HEK293T (cell line): ENCODE measurements around the gene MED22.

Experiments
- ARNT ChIP-seq: fragments of 450-650 bp; IDR thresholded peaks from 2 replicates; pipeline ENCODE4 v1.6.1; 2017; ENCODE audit warnings: mild to moderate bottlenecking
- BHLHE40 ChIP-seq: fragments of 450-650 bp; IDR thresholded peaks from 2 replicates; pipeline ENCODE4 v1.6.1; 2016; ENCODE audit warnings: mild to moderate bottlenecking, moderate library complexity, borderline replicate concordance
- ELF4 ChIP-seq: fragments of 450-650 bp; IDR thresholded peaks from 2 replicates; pipeline ENCODE4 v1.6.1; 2017; ENCODE audit warnings: antibody characterized with exemption
- FOXA1 ChIP-seq: fragments of 450-650 bp; IDR thresholded peaks from 2 replicates; pipeline ENCODE4 v1.6.1; 2016; ENCODE audit warnings: mild to moderate bottlenecking
- FOXK2 ChIP-seq: fragments of 450-650 bp; IDR thresholded peaks from 2 replicates; pipeline ENCODE4 v1.6.1; 2016; ENCODE audit warnings: mild to moderate bottlenecking
- FOXM1 ChIP-seq: fragments of 450-650 bp; IDR thresholded peaks from 2 replicates; pipeline ENCODE4 v1.6.1; 2017; ENCODE audit warnings: mild to moderate bottlenecking, borderline replicate concordance
- HDGF ChIP-seq: fragments of 450-650 bp; IDR thresholded peaks from 2 replicates; pipeline ENCODE4 v1.6.1; 2017; ENCODE audit warnings: antibody characterized with exemption, borderline replicate concordance
- L3MBTL2 ChIP-seq: fragments of 450-650 bp; conservative IDR thresholded peaks from 2 replicates; pipeline ENCODE4 v1.6.1; 2016; ENCODE audit warnings: mild to moderate bottlenecking
- NFRKB ChIP-seq: fragments of 450-650 bp; IDR thresholded peaks from 2 replicates; pipeline ENCODE4 v1.6.1; 2016; ENCODE audit warnings: mild to moderate bottlenecking, moderate library complexity
- PKNOX1 ChIP-seq: fragments of 450-650 bp; IDR thresholded peaks from 2 replicates; pipeline ENCODE4 v1.6.1; 2016
- SP1 ChIP-seq: fragments of 450-650 bp; IDR thresholded peaks from 2 replicates; pipeline ENCODE4 v1.6.1; 2017
- SUZ12 ChIP-seq: fragments of 450-650 bp; IDR thresholded peaks from 2 replicates; pipeline ENCODE4 v1.6.1; 2016; ENCODE audit warnings: mild to moderate bottlenecking
- TARDBP ChIP-seq: fragments of 450-650 bp; IDR thresholded peaks from 2 replicates; pipeline ENCODE4 v1.6.1; 2016
- ZNF384 ChIP-seq: fragments of 450-650 bp; IDR thresholded peaks from 2 replicates; pipeline ENCODE4 v1.6.1; 2016

DNA sequence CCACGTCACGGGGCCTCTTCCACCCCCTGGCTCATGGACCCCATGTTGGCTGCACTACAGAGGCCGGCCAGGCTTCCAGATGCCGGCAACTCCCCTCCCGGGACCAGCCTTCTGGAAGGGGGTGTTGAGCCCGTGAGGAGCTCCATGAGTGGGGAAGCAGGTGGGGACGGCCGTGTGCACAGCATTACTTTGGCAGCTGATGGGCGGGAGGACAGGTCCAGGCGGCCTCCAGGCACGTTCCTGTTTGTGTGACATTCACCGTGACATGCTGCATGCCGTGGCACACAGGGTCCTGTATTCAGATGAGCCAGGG lies 43.8 kb downstream of the MED22 start:
- no peak for TF ChIP-seq L3MBTL2
- no peak for TF ChIP-seq FOXM1
- TF ChIP-seq ARNT: no peak
- TF ChIP-seq BHLHE40: no peak
- no peak for TF ChIP-seq SUZ12
- TF ChIP-seq HDGF: no peak
- TF ChIP-seq NFRKB: no peak
- no peak for TF ChIP-seq SP1
- no peak for TF ChIP-seq PKNOX1
- TF ChIP-seq FOXA1: no peak
- no peak for TF ChIP-seq FOXK2
- TF ChIP-seq TARDBP: no peak
- TF ChIP-seq ELF4: no peak
- no peak for TF ChIP-seq ZNF384
